ENCODE results near the gene TFPT. TPM values are rescaled to one million over a fixed set of nuclear protein-coding genes. Genes with fewer than 3 reads are reported as not detected.

The TFPT gene
- total RNA-seq, 1 experiment from 2014 or later = 26.6 TPM

DNA sequence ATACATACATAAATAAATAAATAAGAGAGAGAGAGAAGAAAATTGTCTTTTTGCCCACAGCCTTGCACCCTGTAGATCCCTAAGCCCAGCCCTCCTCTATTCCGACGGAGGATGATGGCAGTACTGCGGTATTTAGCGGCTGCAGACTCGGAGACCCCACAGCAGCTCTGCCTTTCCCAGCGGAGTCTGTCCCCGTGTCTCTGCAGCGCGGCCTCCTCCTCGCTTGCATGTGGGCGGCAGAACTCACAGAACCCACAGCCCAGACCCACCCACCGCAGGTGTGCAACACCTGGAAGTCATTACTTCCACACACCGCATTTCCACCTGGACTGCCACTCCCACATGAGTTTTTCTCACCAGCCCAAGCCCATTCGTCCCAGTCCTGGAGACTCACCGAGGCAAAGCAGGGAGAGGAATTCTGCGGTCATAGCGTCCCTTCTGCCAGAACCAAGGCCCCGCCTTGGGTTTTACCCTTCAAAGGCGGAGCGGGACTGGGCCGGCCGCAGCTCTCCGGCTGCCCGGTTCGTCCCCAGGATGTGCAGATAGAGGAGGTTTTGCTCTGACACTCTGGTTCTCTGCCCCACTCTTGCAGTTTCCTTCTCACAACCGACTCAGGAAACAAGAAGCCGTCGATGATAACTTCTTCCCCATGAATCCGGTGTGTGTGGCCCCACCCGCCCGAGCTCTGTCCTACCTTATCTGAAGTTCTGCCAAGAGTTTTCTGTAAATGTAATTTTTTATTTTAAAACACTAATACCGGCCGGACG is 51.9 kb downstream of the TFPT start, which contains the start of gene VSTM1:
TSS of gene VSTM1 (minus strand) at position 548 of the 767 bp plus-strand sequence. CDS start at position 428, 120 bp downstream.
- no peaks in the 10 kb centered on the region; a peak in 1 of 5 replicates for H3K9me3 Mint-ChIP-seq
- no peak within 1 kb of the TSS; a peak in 1 of 7 replicates for H3K27ac Mint-ChIP-seq
- no peak within 1 kb of the TSS for H4K5ac ChIP-seq (ENCODE audit: insufficient read length, low read depth, low read length)
- H2AK5ac ChIP-seq (ENCODE audit: insufficient read length, low read length) = no peak within 1 kb of the TSS
- H3K23me2 ChIP-seq (ENCODE audit: insufficient read length, low read depth, low read length, poor library complexity, severe bottlenecking) = no peaks in the 10 kb centered on the region
- no peak within 1 kb of the TSS for H2AFZ ChIP-seq (ENCODE audit: low read length)
- no peak within 1 kb of the TSS for H3K27ac ChIP-seq (ENCODE audit: insufficient read length, low read depth, low read length)
- H3K27me3 Mint-ChIP-seq (ENCODE audit: low read depth) = peaks cover 2% of the 10 kb centered on the region; the same call in 1 of the 2 replicates
- H4K8ac ChIP-seq (replicated peaks; ENCODE audit: insufficient read length, low read depth, low read length) = no peak within 1 kb of the TSS
- TF ChIP-seq, protein P1, sequence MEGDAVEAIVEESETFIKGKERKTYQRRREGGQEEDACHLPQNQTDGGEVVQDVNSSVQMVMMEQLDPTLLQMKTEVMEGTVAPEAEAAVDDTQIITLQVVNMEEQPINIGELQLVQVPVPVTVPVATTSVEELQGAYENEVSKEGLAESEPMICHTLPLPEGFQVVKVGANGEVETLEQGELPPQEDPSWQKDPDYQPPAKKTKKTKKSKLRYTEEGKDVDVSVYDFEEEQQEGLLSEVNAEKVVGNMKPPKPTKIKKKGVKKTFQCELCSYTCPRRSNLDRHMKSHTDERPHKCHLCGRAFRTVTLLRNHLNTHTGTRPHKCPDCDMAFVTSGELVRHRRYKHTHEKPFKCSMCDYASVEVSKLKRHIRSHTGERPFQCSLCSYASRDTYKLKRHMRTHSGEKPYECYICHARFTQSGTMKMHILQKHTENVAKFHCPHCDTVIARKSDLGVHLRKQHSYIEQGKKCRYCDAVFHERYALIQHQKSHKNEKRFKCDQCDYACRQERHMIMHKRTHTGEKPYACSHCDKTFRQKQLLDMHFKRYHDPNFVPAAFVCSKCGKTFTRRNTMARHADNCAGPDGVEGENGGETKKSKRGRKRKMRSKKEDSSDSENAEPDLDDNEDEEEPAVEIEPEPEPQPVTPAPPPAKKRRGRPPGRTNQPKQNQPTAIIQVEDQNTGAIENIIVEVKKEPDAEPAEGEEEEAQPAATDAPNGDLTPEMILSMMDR (conservative IDR thresholded peaks at IDR 0.05) = no peak
- no CpG with 5 or more reads among the region's 34 CpGs for WGBS (ENCODE audit: extremely low coverage, insufficient read length, low lambda C conversion rate)
- no peaks in the 10 kb centered on the region; the same call in 1 of the 2 replicates for H3K4me1 ChIP-seq (ENCODE audit: insufficient read depth, low read length)
- H3K79me1 ChIP-seq (ENCODE audit: insufficient read depth, low read depth, low read length, poor library complexity, severe bottlenecking) = no peaks in the 10 kb centered on the region
- no peak within 1 kb of the TSS for H2BK120ac ChIP-seq (ENCODE audit: low read depth, low read length, poor library complexity, severe bottlenecking)
- no peak within 1 kb of the TSS for H3K23ac ChIP-seq (ENCODE audit: insufficient read length, low read depth, low read length)
- no peak within 1 kb of the TSS for H2BK15ac ChIP-seq (ENCODE audit: low read depth, low read length)
- H3K4me2 ChIP-seq (ENCODE audit: insufficient read depth, insufficient read length, low read length) = no peak within 1 kb of the TSS
- H2BK12ac ChIP-seq (ENCODE audit: insufficient read length, low read depth, low read length) = no peak within 1 kb of the TSS
- H3K27me3 ChIP-seq (ENCODE audit: insufficient read depth, low read length) = no peaks in the 10 kb centered on the region
- H4K20me1 ChIP-seq (ENCODE audit: control insufficient read depth, insufficient read depth, insufficient read length) = no peaks in the 10 kb centered on the region
- H3K4me3 Mint-ChIP-seq = no peak within 1 kb of the TSS
- H3K56ac ChIP-seq (ENCODE audit: insufficient read length, low read depth, low read length) = no peak within 1 kb of the TSS
- no peaks in the 10 kb centered on the region for H3K9me3 ChIP-seq (ENCODE audit: control insufficient read depth, low read depth, low read length)
- no peak within 1 kb of the TSS for H3K18ac ChIP-seq (ENCODE audit: insufficient read length, low read depth, low read length)
- no peak within 1 kb of the TSS for H3T11ph ChIP-seq (ENCODE audit: low read length)
- H3K14ac ChIP-seq (ENCODE audit: insufficient read depth, low read length) = no peak within 1 kb of the TSS
- H3K4me1 Mint-ChIP-seq = peaks cover 2 to 6% of the 10 kb centered on the region in 2 experiments; a peak in 3 of 4 replicates
- H2BK20ac ChIP-seq (ENCODE audit: low read depth, low read length, poor library complexity, severe bottlenecking) = no peak within 1 kb of the TSS
- DNase-seq = no peak
- no peak within 1 kb of the TSS for H2BK5ac ChIP-seq (ENCODE audit: insufficient read length, low read length)
- no peaks in the 10 kb centered on the region for H3K36me3 Mint-ChIP-seq (ENCODE audit: insufficient read depth in 1 of 3, low read depth in 3 of 3)
- no peak within 1 kb of the TSS for H4K91ac ChIP-seq (ENCODE audit: insufficient read length, low read depth, low read length)
- H3K79me2 ChIP-seq (ENCODE audit: insufficient read depth, low read length) = no peaks in the 10 kb centered on the region
- no peak within 1 kb of the TSS for H3K9ac ChIP-seq (ENCODE audit: extremely low read depth, insufficient read length, low read length)
- H3K4ac ChIP-seq (ENCODE audit: low read depth, low read length) = no peak within 1 kb of the TSS

All from H9 (cell line).